GM12878 (cell line): ENCODE results near the gene KIF18A. TPM values are rescaled to one million over a fixed set of nuclear protein-coding genes. Genes with fewer than 3 reads are reported as not detected.

ENCODE experiments used
- ATAC-seq: fragments of 200-7000 bp; cut with Tn5 transposase; 3 replicates; pipeline ENCODE4 v1.9.1; 2020; ENCODE audit warnings: mild to moderate bottlenecking, moderate library complexity
- BruUV-seq: library from RNA; stranded (reverse); fragments of 400-500 nt; replicated peaks from 2 replicates; lab custom pipeline; 2021; lab: Mats Ljungman, UMichigan
- CTCF ChIA-PET: fragments of 300-600 bp; sonication (Branson Sonifier 250); formaldehyde crosslinking; extraction: SDS; loops from one replicate; lab custom pipeline; 2021; ENCODE audit warnings: inconsistent platforms; lab: Yijun Ruan, JAX
- POLR2A ChIA-PET: fragments of 350-600 bp; formaldehyde crosslinking; extraction: SDS; loops from one replicate; lab custom pipeline; 2021; ENCODE audit warnings: inconsistent platforms; lab: Charles Lee
- RAD21 ChIA-PET: fragments of 300-600 bp; sonication (Branson Sonifier 250); formaldehyde crosslinking; loops from one replicate; lab custom pipeline; 2023; ENCODE audit warnings: antibody characterized with exemption; ENCODE audit not compliant: unreplicated experiment; lab: Charles Lee
- SMC1A ChIA-PET: fragments of 300-600 bp; sonication (Branson Sonifier 250); formaldehyde crosslinking; loops from one replicate; lab custom pipeline; 2023; ENCODE audit not compliant: unreplicated experiment, uncharacterized antibody; lab: Charles Lee
- DNase-seq: peaks from one replicate; pipeline ENCODE4 v3.0.0-alpha.2; 2011; ENCODE audit warnings: low read depth, low spot score
- FAIRE-seq: peaks from 3 replicates; lab custom pipeline; 2011; peaks lifted over from hg19 to GRCh38; lab: Jason Lieb, UNC
- H2AFZ ChIP-seq: 2 replicates; pipeline ENCODE4 v1.6.0; 2011; ENCODE audit warnings: low read depth, low read length, control low read depth; ENCODE audit not compliant: control insufficient read depth
- H3K27ac ChIP-seq: 2 replicates; pipeline ENCODE4 v1.5.1; 2011; ENCODE audit warnings: control low read depth; ENCODE audit not compliant: control insufficient read depth, insufficient read depth
- H3K27me3 ChIP-seq, 2 experiments: replicated peaks in 1 of 2; 2 replicates each; pipeline versions ENCODE4 v1.6.0 to v1.6.1; 2011; ENCODE audit warnings: low read length in 1 of 2; ENCODE audit not compliant: control insufficient read depth in 2 of 2, insufficient read depth in 2 of 2
- H3K36me3 ChIP-seq, 2 experiments: 2 replicates each; pipeline ENCODE4 v1.5.1; 2011; ENCODE audit warnings: low read length in 1 of 2; ENCODE audit not compliant: control insufficient read depth in 2 of 2, insufficient read depth in 2 of 2
- H3K4me1 ChIP-seq: 2 replicates; pipeline ENCODE4 v1.6.1; 2011; ENCODE audit warnings: mild to moderate bottlenecking, low read length, moderate library complexity, mixed read lengths; ENCODE audit not compliant: control insufficient read depth, insufficient read depth
- H3K4me2 ChIP-seq: 2 replicates; pipeline ENCODE4 v1.6.0; 2011; ENCODE audit warnings: control low read depth; ENCODE audit not compliant: control insufficient read depth, insufficient read depth
- H3K4me3 ChIP-seq: fragments of 200-600 bp; sonication (generic); 2 replicates; pipeline ENCODE4 v1.5.1; 2016
- H3K79me2 ChIP-seq: 2 replicates; pipeline ENCODE4 v1.6.0; 2011; ENCODE audit warnings: low read length; ENCODE audit not compliant: control insufficient read depth, insufficient read depth
- H3K9ac ChIP-seq: 2 replicates; pipeline ENCODE4 v1.8.0; 2011; ENCODE audit warnings: low read length, control low read depth, mixed read lengths; ENCODE audit not compliant: control insufficient read depth, insufficient read depth
- H3K9me3 ChIP-seq: replicated peaks from 3 replicates; pipeline ENCODE4 v1.5.1; 2011; ENCODE audit warnings: mild to moderate bottlenecking, low read length; ENCODE audit not compliant: control insufficient read depth, insufficient read depth
- H4K20me1 ChIP-seq: 2 replicates; pipeline ENCODE4 v1.6.0; 2011; ENCODE audit not compliant: control insufficient read depth, insufficient read depth
- CEBPB ChIP-seq, 2 experiments: fragments of 150-350 bp in 1 of 2; IDR thresholded peaks; 2 replicates each; pipeline ENCODE4 v1.6.1; 2012 to 2014; ENCODE audit warnings: low read depth in 2 of 2, low read length in 2 of 2, borderline replicate concordance in 1 of 2, inconsistent platforms in 1 of 2
- CREM ChIP-seq: IDR thresholded peaks from 2 replicates; pipeline ENCODE4 v1.6.1; 2014; ENCODE audit warnings: antibody characterized with exemption, low read depth
- HDGF ChIP-seq: fragments of 450-650 bp; IDR thresholded peaks from 2 replicates; pipeline ENCODE4 v1.6.1; 2016; ENCODE audit warnings: antibody characterized with exemption
- NFYB ChIP-seq: IDR thresholded peaks from 2 replicates; pipeline ENCODE4 v1.6.1; 2011; ENCODE audit warnings: low read depth, mild to moderate bottlenecking, low read length, improper control_type of control experiment, moderate library complexity; ENCODE audit not compliant: insufficient read depth
- NR2C1 ChIP-seq: fragments of 450-650 bp; IDR thresholded peaks from 2 replicates; pipeline ENCODE4 v1.6.1; 2017; ENCODE audit warnings: antibody characterized with exemption, mild to moderate bottlenecking, moderate library complexity
- SIX5 ChIP-seq: IDR thresholded peaks from 2 replicates; pipeline ENCODE4 v1.6.1; 2011; ENCODE audit warnings: mild to moderate bottlenecking, low read depth, low read length, moderate library complexity; ENCODE audit not compliant: severe bottlenecking
- WGBS: methylation state at CpG from one replicate; pipeline ENCODE4 v1.1.6; 2016; ENCODE audit warnings: low lambda C conversion rate; ENCODE audit not compliant: insufficient replicate concordance, insufficient coverage; ENCODE audit errors: missing lambda C conversion rate; 5-methylcytosine and 5-hydroxymethylcytosine counted together
- in situ Hi-C: fragments of 300-500 bp; cut with MboI; formaldehyde crosslinking; loops from 9 replicates; pipeline ENCODE4 v1.14.3; 2018; ENCODE audit warnings: mixed read lengths
- intact Hi-C: fragments of 100-400 bp; cut with micrococcal nuclease; formaldehyde crosslinking; loops from one replicate; pipeline ENCODE4 v1.14.2; 2022; ENCODE audit not compliant: unreplicated experiment
- polyA plus RNA-seq, 11 experiments: library from polyadenylated mRNA; depleted of rRNA in 4 of 11; unstranded in 6 of 11; stranded (reverse) in 5 of 11; fragments of >200 nt; fragmentation: Nextera tagmentation in 4 of 11; fragmentation: Illumina TruSeq in 1 of 11; extraction: Ambion mirVana in 4 of 11; extraction: Trizol in 1 of 11; gene quantifications; 1 replicate in 1 of 11; 2 replicates in 10 of 11; pipeline versions ENCODE4 v1.2.1 to v1.2.3, GENCODE V29; 2011 to 2016; ENCODE audit warnings: inconsistent platforms in 2 of 11, missing spikeins in 2 of 11, low read depth in 1 of 11
- total RNA-seq, 4 experiments: library from RNA; depleted of rRNA in 3 of 4; stranded (reverse); fragments of >200 nt in 3 of 4; fragmentation: Illumina TruSeq in 1 of 4; extraction: Trizol in 1 of 4; gene quantifications; 2 replicates each; pipeline versions ENCODE4 v1.2.1 to v1.2.3, GENCODE V29; 2013 to 2021
- TF ChIP-seq, protein P1 (sequence below): fragments of 450-650 bp; IDR thresholded peaks from 2 replicates; pipeline ENCODE4 v1.6.1; 2017; ENCODE audit warnings: antibody characterized with exemption, mild to moderate bottlenecking, moderate library complexity

Gene KIF18A
- total and polyA plus RNA-seq, 10 of the 15 experiments (the other 5 are each of a cell fraction or from before 2014, with no cell fraction given), result 11.2 to 31.5 (median 20.4) TPM

DNA sequence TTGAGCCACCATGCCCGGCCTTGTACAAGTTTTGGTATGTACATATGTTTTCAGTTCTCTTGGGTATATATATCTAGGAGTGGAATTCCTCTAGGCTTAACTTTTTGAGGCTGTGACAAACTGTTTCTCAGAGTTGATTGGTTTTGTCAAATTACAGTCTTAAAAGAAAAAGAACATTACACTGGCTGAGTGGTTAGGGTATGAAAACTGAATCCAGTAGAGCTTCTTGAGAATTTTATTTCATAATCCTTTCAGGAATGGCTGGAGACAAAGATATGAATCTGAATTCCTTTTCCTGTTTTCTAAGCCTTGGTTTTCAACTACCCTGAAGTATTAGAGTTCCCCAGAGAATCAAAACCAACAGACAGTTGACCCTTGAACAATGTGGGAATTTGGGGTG is 6.8 kb upstream of the KIF18A start:
- DNase-seq (no peak), ATAC-seq (no peak), FAIRE-seq (no peak)
- Histone ChIP-seq H3K27ac (no peak overlapping the region), H3K4me3 (no peak overlapping the region), H3K36me3 (0 out of 4 replicates have a peak, but pooled peaks cover 0 to 3% of the 10 kb centered on the region in 2 experiments), H3K79me2 (peaks cover 26% of the 10 kb centered on the region), H3K4me2 (no peak overlapping the region), H3K9me3 (no peaks in the 10 kb centered on the region), H3K27me3 (no peaks in the 10 kb centered on the region), H2AFZ (no peak overlapping the region), H3K9ac (no peak overlapping the region), H4K20me1 (no peaks in the 10 kb centered on the region), H3K4me1 (peaks cover under 1% of the 10 kb centered on the region; the same call in 1 of the 2 replicates)
- SMC1A ChIA-PET, result interaction anchor here (1.6 kb wide), 1 partner anchor 8 kb away, joined by 3 read pairs; no protein-coding TSS in a partner anchor
- CTCF ChIA-PET, result no interaction called here
- in situ Hi-C loops, result no loop called here
- WGBS, result 100% methylated on average over 1 of the region's 1 CpG
- intact Hi-C loops, result loop anchor here (10.0 kb wide), 1 partner anchor 410 kb away; no protein-coding TSS in a partner anchor
- no TSS peak for BruUV-seq
- RAD21 ChIA-PET, result no interaction called here
- POLR2A ChIA-PET, result no interaction called here
- no peak for TF ChIP-seq NFYB
- TF ChIP-seq HDGF, result no peak
- no peak for TF ChIP-seq CREM
- TF ChIP-seq NR2C1, result no peak
- TF ChIP-seq, protein P1, sequence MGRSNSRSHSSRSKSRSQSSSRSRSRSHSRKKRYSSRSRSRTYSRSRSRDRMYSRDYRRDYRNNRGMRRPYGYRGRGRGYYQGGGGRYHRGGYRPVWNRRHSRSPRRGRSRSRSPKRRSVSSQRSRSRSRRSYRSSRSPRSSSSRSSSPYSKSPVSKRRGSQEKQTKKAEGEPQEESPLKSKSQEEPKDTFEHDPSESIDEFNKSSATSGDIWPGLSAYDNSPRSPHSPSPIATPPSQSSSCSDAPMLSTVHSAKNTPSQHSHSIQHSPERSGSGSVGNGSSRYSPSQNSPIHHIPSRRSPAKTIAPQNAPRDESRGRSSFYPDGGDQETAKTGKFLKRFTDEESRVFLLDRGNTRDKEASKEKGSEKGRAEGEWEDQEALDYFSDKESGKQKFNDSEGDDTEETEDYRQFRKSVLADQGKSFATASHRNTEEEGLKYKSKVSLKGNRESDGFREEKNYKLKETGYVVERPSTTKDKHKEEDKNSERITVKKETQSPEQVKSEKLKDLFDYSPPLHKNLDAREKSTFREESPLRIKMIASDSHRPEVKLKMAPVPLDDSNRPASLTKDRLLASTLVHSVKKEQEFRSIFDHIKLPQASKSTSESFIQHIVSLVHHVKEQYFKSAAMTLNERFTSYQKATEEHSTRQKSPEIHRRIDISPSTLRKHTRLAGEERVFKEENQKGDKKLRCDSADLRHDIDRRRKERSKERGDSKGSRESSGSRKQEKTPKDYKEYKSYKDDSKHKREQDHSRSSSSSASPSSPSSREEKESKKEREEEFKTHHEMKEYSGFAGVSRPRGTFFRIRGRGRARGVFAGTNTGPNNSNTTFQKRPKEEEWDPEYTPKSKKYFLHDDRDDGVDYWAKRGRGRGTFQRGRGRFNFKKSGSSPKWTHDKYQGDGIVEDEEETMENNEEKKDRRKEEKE, result no peak
- TF ChIP-seq CEBPB (IDR thresholded peaks at IDR 0.05; ENCODE audit: borderline replicate concordance in 1 of 2, low read depth in 2 of 2, low read length in 2 of 2), result no peak
- TF ChIP-seq SIX5, result no peak
- TF ChIP-seq, all 136 proteins: peak for 0
